ENCODE measurements around the gene VPS13C. TPM values are rescaled to one million over a fixed set of nuclear protein-coding genes. Genes with fewer than 3 reads are reported as not detected.

The VPS13C gene
- total RNA-seq, 6 experiments from 2014 or later, result 21.0 to 29.8 (median 22.6) TPM

- Mint-ChIP-seq H3K27ac (no peak within 1 kb of the TSS), H3K27me3 (ENCODE audit: insufficient read depth) (peaks cover 11% of the 10 kb centered on the region), H3K9me3 (peaks cover 3% of the 10 kb centered on the region; the same call in 1 of the 2 replicates), H3K4me1 (ENCODE audit: low read depth) (peaks cover 26% of the 10 kb centered on the region), H3K4me3 (peak within 1 kb of the TSS; percentile 81), H3K36me3 (ENCODE audit: low read depth) (no peaks in the 10 kb centered on the region)
- TF ChIP-seq, protein P1, sequence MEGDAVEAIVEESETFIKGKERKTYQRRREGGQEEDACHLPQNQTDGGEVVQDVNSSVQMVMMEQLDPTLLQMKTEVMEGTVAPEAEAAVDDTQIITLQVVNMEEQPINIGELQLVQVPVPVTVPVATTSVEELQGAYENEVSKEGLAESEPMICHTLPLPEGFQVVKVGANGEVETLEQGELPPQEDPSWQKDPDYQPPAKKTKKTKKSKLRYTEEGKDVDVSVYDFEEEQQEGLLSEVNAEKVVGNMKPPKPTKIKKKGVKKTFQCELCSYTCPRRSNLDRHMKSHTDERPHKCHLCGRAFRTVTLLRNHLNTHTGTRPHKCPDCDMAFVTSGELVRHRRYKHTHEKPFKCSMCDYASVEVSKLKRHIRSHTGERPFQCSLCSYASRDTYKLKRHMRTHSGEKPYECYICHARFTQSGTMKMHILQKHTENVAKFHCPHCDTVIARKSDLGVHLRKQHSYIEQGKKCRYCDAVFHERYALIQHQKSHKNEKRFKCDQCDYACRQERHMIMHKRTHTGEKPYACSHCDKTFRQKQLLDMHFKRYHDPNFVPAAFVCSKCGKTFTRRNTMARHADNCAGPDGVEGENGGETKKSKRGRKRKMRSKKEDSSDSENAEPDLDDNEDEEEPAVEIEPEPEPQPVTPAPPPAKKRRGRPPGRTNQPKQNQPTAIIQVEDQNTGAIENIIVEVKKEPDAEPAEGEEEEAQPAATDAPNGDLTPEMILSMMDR (IDR thresholded peaks at IDR 0.05), result peak; percentile 29; the same call in 1 of the 2 replicates
- DNase-seq, result no peak
Observed at GRCh38 chr15:62066663-62067447, 6.6 kb upstream of the VPS13C start, which contains the start of gene C2CD4A. Gene C2CD4A, plus strand, starts transcription at chr15:62066977. Its CDS starts 637 bp downstream, at chr15:62067614.

DNA sequence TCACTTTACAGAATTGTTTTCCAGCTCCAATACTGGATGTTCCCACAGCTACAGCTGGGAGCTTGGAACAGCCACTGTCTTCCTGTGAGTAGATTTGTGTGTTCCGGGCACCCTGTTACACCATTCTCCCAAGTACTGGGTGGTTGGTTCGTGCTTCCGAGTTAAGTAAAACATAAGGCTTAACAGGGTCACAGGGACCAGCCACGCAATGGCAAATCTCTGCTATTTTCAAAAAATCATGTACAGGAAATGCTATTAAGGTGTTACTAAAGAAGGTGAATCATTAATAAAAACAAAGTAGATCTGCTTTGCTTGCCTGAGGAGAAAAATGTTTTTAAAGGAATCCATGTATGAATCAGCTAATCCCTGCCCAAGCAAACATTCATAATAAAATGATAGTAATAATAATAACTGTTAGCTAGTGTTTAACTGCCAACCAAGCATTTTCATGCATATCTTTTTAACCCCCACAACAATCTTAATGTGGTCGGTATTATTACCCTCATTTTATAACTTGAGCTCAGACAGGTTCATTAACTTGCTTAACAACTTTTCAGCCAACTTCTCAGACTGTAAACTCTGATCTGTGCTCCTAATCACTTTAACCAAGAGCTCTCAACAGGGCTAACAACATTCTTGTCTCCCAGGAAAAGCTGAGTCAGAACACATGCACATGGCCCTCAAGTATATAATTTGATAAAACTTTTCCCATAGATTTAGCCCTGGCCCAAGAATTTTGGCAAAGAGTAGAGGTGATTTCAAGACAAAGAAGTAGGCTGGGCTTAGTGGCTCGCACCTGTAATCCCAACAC is 3.8 kb upstream of the VPS13C start:
- Mint-ChIP-seq H3K4me1 (ENCODE audit: low read depth) (peaks cover 37% of the 10 kb centered on the region), H3K36me3 (ENCODE audit: low read depth) (no peaks in the 10 kb centered on the region), H3K27ac (peak overlapping the region; percentile 78), H3K9me3 (peaks cover 3% of the 10 kb centered on the region; the same call in 1 of the 2 replicates), H3K27me3 (ENCODE audit: insufficient read depth) (peaks cover 11% of the 10 kb centered on the region), H3K4me3 (no peak overlapping the region; the same call in 1 of the 2 replicates)
- TF ChIP-seq, protein P1 (IDR thresholded peaks at IDR 0.05), result no peak
- DNase-seq, result peak; percentile 53

- H3K27me3 Mint-ChIP-seq (ENCODE audit: insufficient read depth), result no peaks in the 10 kb centered on the region; the same call in 1 of the 2 replicates
- peak overlapping the region; percentile 88 for H3K27ac Mint-ChIP-seq
Observed at GRCh38 chr15:62060896-62061280, 641 bp upstream of the VPS13C start.

GRCh38 chr15:62059816-62060112 is 483 bp downstream of the VPS13C start:
- H3K27me3 Mint-ChIP-seq (ENCODE audit: insufficient read depth), result no peaks in the 10 kb centered on the region; the same call in 1 of the 2 replicates
- TF ChIP-seq, protein P1 (IDR thresholded peaks at IDR 0.05), result no peak
- H3K36me3 Mint-ChIP-seq (ENCODE audit: low read depth), result peaks cover 5% of the 10 kb centered on the region; the same call in 1 of the 2 replicates
- peak overlapping the region; percentile 97 for H3K4me3 Mint-ChIP-seq
- peak overlapping the region; percentile 88 for H3K27ac Mint-ChIP-seq
- H3K9me3 Mint-ChIP-seq, result no peaks in the 10 kb centered on the region
- DNase-seq, result peak; percentile 43
- H3K4me1 Mint-ChIP-seq (ENCODE audit: low read depth), result peaks cover 35% of the 10 kb centered on the region

More at GRCh38 chr15:62060896-62061280, 641 bp upstream of the VPS13C start:
- Mint-ChIP-seq H3K4me1 (ENCODE audit: low read depth) (peaks cover 35% of the 10 kb centered on the region), H3K4me3 (peak overlapping the region; percentile 97), H3K36me3 (ENCODE audit: low read depth) (peaks cover 5% of the 10 kb centered on the region; the same call in 1 of the 2 replicates), H3K9me3 (no peaks in the 10 kb centered on the region)
- DNase-seq, result no peak
- TF ChIP-seq, protein P1 (IDR thresholded peaks at IDR 0.05), result no peak

GRCh38 chr15:62059108-62059815 is 985 bp downstream of the VPS13C start:
- H3K9me3 Mint-ChIP-seq, result no peaks in the 10 kb centered on the region
- no peak for DNase-seq

More at GRCh38 chr15:62059108-62059815, 985 bp downstream of the VPS13C start:
- peak overlapping the region; percentile 88 for H3K27ac Mint-ChIP-seq
- TF ChIP-seq, protein P1 (IDR thresholded peaks at IDR 0.05), result peak; percentile 49
- peak overlapping the region; percentile 97 for H3K4me3 Mint-ChIP-seq
- peaks cover 5% of the 10 kb centered on the region; the same call in 1 of the 2 replicates for H3K36me3 Mint-ChIP-seq (ENCODE audit: low read depth)
- peaks cover 33% of the 10 kb centered on the region for H3K4me1 Mint-ChIP-seq (ENCODE audit: low read depth)
- H3K27me3 Mint-ChIP-seq (ENCODE audit: insufficient read depth), result no peaks in the 10 kb centered on the region; the same call in 1 of the 2 replicates
